ENCODE data around the gene MFAP2.

DNA sequence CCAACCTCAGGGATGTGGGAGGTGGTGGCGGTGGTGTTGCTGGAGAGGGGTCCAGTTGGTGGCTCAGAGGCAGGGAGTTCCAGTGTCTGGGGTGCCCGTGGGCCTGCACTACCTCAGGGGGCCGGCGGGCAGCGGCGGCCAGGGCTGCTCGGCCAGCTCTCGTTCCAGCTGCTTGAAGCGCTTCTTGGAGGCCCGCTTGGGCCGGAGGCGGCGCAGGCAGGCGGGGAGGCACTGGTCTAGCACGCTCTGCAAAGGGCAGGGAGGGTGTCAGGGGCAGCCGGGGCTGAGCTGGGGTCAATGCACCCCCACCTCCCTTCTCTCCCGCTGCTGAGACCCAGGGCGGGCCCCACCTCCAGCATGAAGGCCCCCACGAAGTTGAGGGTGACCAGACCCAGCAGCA lies 5.7 kb upstream of the MFAP2 start:
- no peak for TF ChIP-seq POLR2A (IDR thresholded peaks at IDR 0.05; ENCODE audit: low read length)
- no peak for TF ChIP-seq GATA1 (IDR thresholded peaks at IDR 0.05; ENCODE audit: low read depth, low read length)

Measured in erythroblast (primary cell).